Activated T-helper 17 cell treated with anti-CD3 and anti-CD28 coated beads, Interleukin-2, amount 50 U/mL, for 72 hours (primary cell): ENCODE measurements around the gene INPP4B. TPM values are rescaled to one million over a fixed set of nuclear protein-coding genes. Genes with fewer than 3 reads are reported as not detected.

Experiments
- ATAC-seq: fragments of 150-1000 bp; cut with Tn5 transposase; replicated peaks from 2 replicates; pipeline ENCODE4 v1.10.0; 2021; ENCODE audit warnings: mild to moderate bottlenecking, moderate library complexity
- H3K27ac Mint-ChIP-seq: one replicate; pipeline ENCODE4 v1.8.0; 2022; ENCODE audit warnings: mixed read lengths
- H3K27me3 Mint-ChIP-seq: one replicate; pipeline ENCODE4 v1.8.0; 2022; ENCODE audit warnings: mixed read lengths
- H3K36me3 Mint-ChIP-seq: one replicate; pipeline ENCODE4 v1.8.0; 2022; ENCODE audit warnings: low read depth, mild to moderate bottlenecking, mixed read lengths
- H3K4me1 Mint-ChIP-seq: one replicate; pipeline ENCODE4 v1.8.0; 2022; ENCODE audit warnings: mixed read lengths
- H3K4me3 Mint-ChIP-seq: one replicate; pipeline ENCODE4 v1.8.0; 2022; ENCODE audit warnings: mild to moderate bottlenecking, mixed read lengths
- H3K9me3 Mint-ChIP-seq: one replicate; pipeline ENCODE4 v1.8.0; 2022; ENCODE audit warnings: mixed read lengths
- total RNA-seq, 2 donors: library from RNA; stranded (reverse); gene quantifications; one replicate each; pipeline ENCODE4 v1.2.3, GENCODE V29; 2022

Gene INPP4B
- total RNA-seq, 2 donors from 2014 or later, result 53.9 to 65.0 TPM

GRCh38 chr4:142428715-142429114 is 417.4 kb downstream of the INPP4B start:
- H3K9me3 Mint-ChIP-seq, result no peaks in the 10 kb centered on the region
- H3K4me3 Mint-ChIP-seq, result no peak overlapping the region
- H3K27me3 Mint-ChIP-seq, result no peaks in the 10 kb centered on the region
- ATAC-seq, result no peak
- H3K4me1 Mint-ChIP-seq, result peaks cover 6% of the 10 kb centered on the region
- H3K36me3 Mint-ChIP-seq, result no peaks in the 10 kb centered on the region
- no peak overlapping the region for H3K27ac Mint-ChIP-seq

DNA sequence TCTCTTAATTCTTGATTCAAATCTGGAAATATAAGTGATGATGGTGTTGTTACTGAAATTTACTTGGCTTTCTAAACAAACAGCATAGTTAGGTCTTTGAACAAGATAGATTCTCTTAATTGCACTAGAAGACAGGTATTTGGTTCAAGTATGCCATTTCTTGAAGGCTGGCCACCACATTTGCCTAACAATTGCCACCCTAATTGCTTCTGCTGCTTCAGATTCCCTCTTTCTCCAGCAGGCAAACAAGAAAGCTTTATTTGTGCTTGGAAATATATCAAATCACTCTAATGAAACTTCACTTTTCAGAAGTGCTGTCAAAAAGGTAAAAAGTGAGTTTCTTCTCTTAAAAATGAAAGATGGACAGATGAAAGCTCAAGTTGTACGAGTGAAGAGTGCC is 418.6 kb downstream of the INPP4B start:
- H3K4me1 Mint-ChIP-seq, result no peaks in the 10 kb centered on the region
- no peak for ATAC-seq
- H3K36me3 Mint-ChIP-seq, result no peaks in the 10 kb centered on the region
- no peaks in the 10 kb centered on the region for H3K27me3 Mint-ChIP-seq
- no peaks in the 10 kb centered on the region for H3K9me3 Mint-ChIP-seq
- H3K4me3 Mint-ChIP-seq, result no peak overlapping the region
- no peak overlapping the region for H3K27ac Mint-ChIP-seq

GRCh38 chr4:142423861-142424260 is 422.2 kb downstream of the INPP4B start:
- Mint-ChIP-seq H3K9me3 (no peaks in the 10 kb centered on the region), H3K36me3 (no peaks in the 10 kb centered on the region), H3K4me3 (no peak overlapping the region), H3K27ac (no peak overlapping the region), H3K27me3 (no peaks in the 10 kb centered on the region), H3K4me1 (peaks cover 3% of the 10 kb centered on the region)
- ATAC-seq, result no peak

DNA sequence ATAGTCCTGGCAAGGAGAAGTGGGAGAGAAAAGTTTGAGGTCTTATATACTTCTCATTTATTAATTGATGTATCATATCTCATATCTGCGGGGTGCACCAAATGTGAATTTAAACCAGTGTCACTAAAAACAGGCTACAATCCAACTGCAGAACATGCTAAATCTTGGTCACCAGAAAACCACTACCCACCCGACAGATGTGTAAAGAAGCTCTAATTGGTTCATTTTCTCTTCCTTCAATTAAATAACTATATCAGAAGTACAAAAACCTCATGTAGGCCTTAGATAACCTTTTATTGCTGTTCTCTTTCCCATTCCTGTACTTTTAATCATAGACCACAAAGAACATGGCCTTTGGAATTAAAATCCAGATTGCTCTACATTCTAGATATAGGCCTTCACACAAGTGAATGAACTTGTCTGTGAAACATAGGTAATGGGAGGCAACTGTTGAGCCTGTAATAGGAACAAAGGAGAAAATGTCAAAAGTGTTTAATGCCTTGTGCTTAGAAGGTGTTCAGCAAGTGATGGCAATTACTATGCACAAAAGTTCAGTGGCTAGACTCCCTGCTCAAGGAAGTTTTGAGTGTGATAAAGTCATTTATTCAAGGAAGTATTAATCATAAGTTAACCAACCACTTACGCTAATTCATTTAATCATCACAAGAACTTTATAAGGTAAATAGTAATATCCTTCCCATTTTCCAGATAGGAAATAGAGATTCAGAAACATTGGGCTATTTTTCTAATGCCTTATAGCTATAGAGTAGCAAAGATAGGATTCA is 425.6 kb downstream of the INPP4B start:
- peaks cover 13% of the 10 kb centered on the region for H3K4me1 Mint-ChIP-seq
- no peak for ATAC-seq
- no peak overlapping the region for H3K4me3 Mint-ChIP-seq
- H3K27ac Mint-ChIP-seq, result no peak overlapping the region
- no peaks in the 10 kb centered on the region for H3K9me3 Mint-ChIP-seq
- no peaks in the 10 kb centered on the region for H3K36me3 Mint-ChIP-seq
- no peaks in the 10 kb centered on the region for H3K27me3 Mint-ChIP-seq

DNA sequence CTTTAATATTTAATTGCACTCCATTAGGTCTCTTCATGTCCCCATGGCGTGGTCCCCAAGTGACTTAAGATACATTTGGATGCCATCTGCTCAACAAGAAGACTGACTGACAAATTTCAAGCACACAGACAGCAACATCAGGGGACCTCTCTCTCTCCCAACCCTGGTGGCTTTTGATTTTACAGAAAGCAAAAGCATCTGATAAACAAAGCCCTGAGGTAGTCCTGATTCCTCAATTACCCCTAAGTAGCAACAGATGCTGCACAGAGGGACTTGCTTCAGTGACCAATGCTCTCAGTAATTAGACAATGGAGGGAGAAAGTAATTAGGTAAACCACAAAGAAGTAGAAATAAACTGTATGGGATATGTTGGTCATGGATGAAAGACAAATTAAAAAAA is 426.4 kb downstream of the INPP4B start:
- Mint-ChIP-seq H3K4me3 (no peak overlapping the region), H3K27me3 (no peaks in the 10 kb centered on the region), H3K27ac (no peak overlapping the region), H3K9me3 (no peaks in the 10 kb centered on the region), H3K4me1 (peaks cover 17% of the 10 kb centered on the region), H3K36me3 (no peaks in the 10 kb centered on the region)
- ATAC-seq, result no peak

DNA sequence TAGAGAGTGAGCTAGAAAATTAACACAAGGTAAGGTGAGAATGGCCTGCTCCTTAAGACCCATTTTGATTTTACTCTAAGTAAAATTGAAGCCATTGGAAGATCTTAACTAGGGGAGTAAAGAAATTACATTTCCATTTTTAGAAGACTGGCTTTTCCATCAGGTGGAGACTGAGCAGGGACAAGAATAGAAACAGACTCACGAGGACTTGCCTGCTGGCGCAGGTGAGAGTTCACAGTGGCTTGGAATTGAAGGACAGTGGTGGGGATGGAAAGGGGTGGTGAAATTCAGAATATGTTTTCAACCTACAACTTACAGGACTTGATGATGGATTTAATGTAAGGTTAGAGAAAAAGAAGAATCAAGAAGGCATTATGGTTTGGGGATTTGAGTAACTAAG is 427.4 kb downstream of the INPP4B start:
- Mint-ChIP-seq H3K4me1 (peaks cover 20% of the 10 kb centered on the region), H3K36me3 (no peaks in the 10 kb centered on the region), H3K9me3 (no peaks in the 10 kb centered on the region), H3K27ac (peak overlapping the region; percentile 46), H3K27me3 (no peaks in the 10 kb centered on the region), H3K4me3 (no peak overlapping the region)
- ATAC-seq, result no peak

- H3K4me1 Mint-ChIP-seq, result peaks cover 18% of the 10 kb centered on the region
- no peaks in the 10 kb centered on the region for H3K9me3 Mint-ChIP-seq
- peak overlapping the region; percentile 82 for H3K4me3 Mint-ChIP-seq
- no peaks in the 10 kb centered on the region for H3K27me3 Mint-ChIP-seq
- peak overlapping the region; percentile 96 for H3K27ac Mint-ChIP-seq
- ATAC-seq, result peak; percentile 97
- H3K36me3 Mint-ChIP-seq, result no peaks in the 10 kb centered on the region
These were observed 429.3 kb downstream of the INPP4B start for GRCh38 chr4:142416711-142417275.

GRCh38 chr4:142416121-142416520 is 430.0 kb downstream of the INPP4B start:
- Mint-ChIP-seq H3K9me3 (no peaks in the 10 kb centered on the region), H3K27me3 (no peaks in the 10 kb centered on the region), H3K27ac (peak overlapping the region; percentile 96), H3K4me1 (peaks cover 20% of the 10 kb centered on the region), H3K4me3 (peak overlapping the region; percentile 82), H3K36me3 (no peaks in the 10 kb centered on the region)
- no peak for ATAC-seq

DNA sequence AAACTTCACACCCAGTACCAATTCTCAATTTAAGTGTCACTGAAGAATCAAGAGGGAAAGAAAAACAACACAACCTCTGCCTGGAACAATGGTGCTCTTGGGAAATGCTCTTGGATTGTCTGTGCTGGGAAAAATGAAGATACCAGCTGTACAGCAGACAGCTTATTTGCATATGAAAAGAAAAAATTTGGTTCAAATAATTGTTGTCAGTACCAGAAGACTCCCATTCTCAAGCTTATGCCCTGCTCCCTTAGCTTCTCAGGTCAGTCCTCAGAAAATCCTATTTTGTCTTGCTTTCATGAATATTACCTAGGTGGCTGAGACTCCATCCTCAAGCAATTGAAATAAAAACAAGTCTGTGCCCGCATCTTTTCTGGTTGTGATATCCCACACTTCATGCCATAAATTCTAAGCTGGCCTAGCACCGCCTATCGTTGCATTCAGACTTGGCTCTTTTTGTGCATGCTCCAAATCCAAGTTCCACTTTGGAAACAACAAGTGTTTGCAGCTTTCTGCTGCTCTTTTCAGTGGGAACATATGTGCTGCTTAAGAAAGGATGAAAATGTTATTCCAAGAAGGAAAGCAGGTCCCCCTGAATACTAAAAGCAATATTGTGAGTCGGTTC is 431.6 kb downstream of the INPP4B start:
- no peak for ATAC-seq
- Mint-ChIP-seq H3K27ac (peak overlapping the region; percentile 55), H3K4me3 (peak overlapping the region; percentile 8), H3K4me1 (peaks cover 27% of the 10 kb centered on the region), H3K27me3 (no peaks in the 10 kb centered on the region), H3K36me3 (no peaks in the 10 kb centered on the region), H3K9me3 (no peaks in the 10 kb centered on the region)

DNA sequence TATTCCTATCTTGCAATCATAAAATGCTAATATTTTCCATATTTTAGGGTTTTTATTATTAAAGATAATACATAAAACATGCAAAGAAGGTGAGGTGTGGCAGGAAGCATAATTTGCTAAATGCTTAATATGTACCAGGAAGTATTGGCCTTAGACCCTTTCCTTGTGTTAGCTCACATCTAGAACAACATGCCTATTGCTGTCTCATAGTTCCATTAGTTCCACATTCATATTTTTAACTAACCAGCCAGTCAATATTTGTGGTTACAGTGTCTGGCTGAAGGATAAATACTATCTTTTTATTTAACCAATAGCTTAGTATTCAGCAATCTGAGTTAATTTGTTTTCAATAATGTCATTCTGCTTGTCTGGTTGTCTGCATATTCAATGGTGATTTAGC is 432.6 kb downstream of the INPP4B start:
- Mint-ChIP-seq H3K27ac (no peak overlapping the region), H3K4me3 (no peak overlapping the region), H3K27me3 (no peaks in the 10 kb centered on the region), H3K4me1 (peaks cover 32% of the 10 kb centered on the region), H3K36me3 (no peaks in the 10 kb centered on the region), H3K9me3 (no peaks in the 10 kb centered on the region)
- no peak for ATAC-seq

- Mint-ChIP-seq H3K27ac (no peak overlapping the region), H3K9me3 (no peaks in the 10 kb centered on the region), H3K4me3 (no peak overlapping the region), H3K27me3 (no peaks in the 10 kb centered on the region), H3K4me1 (peaks cover 34% of the 10 kb centered on the region), H3K36me3 (peaks cover 5% of the 10 kb centered on the region)
- no peak for ATAC-seq
These were observed 434.1 kb downstream of the INPP4B start for GRCh38 chr4:142411993-142412392.

DNA sequence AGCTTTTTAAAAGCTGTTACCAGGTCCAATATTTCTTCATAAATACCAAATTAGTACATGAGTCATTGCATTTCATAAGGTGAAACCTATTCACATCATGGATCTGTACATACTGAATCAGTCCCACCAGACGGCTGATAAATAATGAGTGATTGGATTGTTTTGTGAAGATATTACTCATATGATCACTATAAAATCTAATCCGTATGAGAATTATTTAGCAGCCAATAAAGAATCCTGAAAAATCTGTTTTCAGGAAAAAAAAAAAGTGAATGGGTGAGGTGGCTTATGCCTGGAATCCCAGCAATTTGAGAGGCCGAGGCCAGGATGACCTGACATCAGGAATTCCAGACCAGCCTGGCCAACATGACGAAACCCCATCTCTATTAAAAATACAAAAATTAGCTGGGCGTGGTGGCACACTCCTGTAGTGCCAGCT is 438.1 kb downstream of the INPP4B start:
- Mint-ChIP-seq H3K27ac (peak overlapping the region; percentile 99), H3K36me3 (peaks cover 24% of the 10 kb centered on the region), H3K4me1 (peaks cover 34% of the 10 kb centered on the region), H3K9me3 (no peaks in the 10 kb centered on the region), H3K27me3 (no peaks in the 10 kb centered on the region), H3K4me3 (peak overlapping the region; percentile 89)
- ATAC-seq, result peak; percentile 4

DNA sequence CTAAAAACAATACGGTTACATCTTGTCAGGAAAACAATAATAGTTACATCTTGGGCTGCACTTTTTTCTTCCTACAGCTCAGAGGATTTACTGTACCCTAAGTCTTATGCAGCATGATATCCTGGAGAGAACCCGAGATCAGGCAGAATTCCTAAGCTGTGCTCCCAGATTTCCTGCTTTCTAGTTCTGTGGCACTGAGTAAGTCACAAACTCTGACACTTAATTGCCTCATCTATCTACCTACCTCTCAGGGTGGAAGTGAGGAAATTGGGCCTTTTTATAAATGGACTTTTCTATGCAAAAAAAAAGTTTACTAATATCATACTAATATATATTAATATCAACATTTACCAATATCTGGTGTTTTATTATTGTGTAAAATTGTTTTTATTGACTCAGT is 438.5 kb downstream of the INPP4B start:
- ATAC-seq, result no peak
- Mint-ChIP-seq H3K9me3 (no peaks in the 10 kb centered on the region), H3K27me3 (no peaks in the 10 kb centered on the region), H3K27ac (peak overlapping the region; percentile 99), H3K4me3 (peak overlapping the region; percentile 89), H3K4me1 (peaks cover 34% of the 10 kb centered on the region), H3K36me3 (peaks cover 28% of the 10 kb centered on the region)

- H3K4me3 Mint-ChIP-seq, result peak overlapping the region; percentile 89
- peak; percentile 42 for ATAC-seq
- H3K27me3 Mint-ChIP-seq, result no peaks in the 10 kb centered on the region
- peak overlapping the region; percentile 99 for H3K27ac Mint-ChIP-seq
- H3K4me1 Mint-ChIP-seq, result peaks cover 38% of the 10 kb centered on the region
- H3K9me3 Mint-ChIP-seq, result no peaks in the 10 kb centered on the region
- peaks cover 34% of the 10 kb centered on the region for H3K36me3 Mint-ChIP-seq
These were observed 439.1 kb downstream of the INPP4B start for GRCh38 chr4:142406917-142407501.

GRCh38 chr4:142406499-142406835 is 439.6 kb downstream of the INPP4B start:
- peak overlapping the region; percentile 99 for H3K27ac Mint-ChIP-seq
- no peaks in the 10 kb centered on the region for H3K27me3 Mint-ChIP-seq
- H3K4me1 Mint-ChIP-seq, result peaks cover 38% of the 10 kb centered on the region
- H3K36me3 Mint-ChIP-seq, result peaks cover 40% of the 10 kb centered on the region
- H3K9me3 Mint-ChIP-seq, result no peaks in the 10 kb centered on the region
- peak overlapping the region; percentile 89 for H3K4me3 Mint-ChIP-seq
- ATAC-seq, result no peak
